NCI-H748 treated with DMSO at 0.1 percent for 48 hours (cell line): ENCODE results near the gene ARAP1.

Source experiments
- DNase-seq: peaks from one replicate; lab custom pipeline; 2025; lab: John Stamatoyannopoulos, UW

Gene ARAP1

DNA sequence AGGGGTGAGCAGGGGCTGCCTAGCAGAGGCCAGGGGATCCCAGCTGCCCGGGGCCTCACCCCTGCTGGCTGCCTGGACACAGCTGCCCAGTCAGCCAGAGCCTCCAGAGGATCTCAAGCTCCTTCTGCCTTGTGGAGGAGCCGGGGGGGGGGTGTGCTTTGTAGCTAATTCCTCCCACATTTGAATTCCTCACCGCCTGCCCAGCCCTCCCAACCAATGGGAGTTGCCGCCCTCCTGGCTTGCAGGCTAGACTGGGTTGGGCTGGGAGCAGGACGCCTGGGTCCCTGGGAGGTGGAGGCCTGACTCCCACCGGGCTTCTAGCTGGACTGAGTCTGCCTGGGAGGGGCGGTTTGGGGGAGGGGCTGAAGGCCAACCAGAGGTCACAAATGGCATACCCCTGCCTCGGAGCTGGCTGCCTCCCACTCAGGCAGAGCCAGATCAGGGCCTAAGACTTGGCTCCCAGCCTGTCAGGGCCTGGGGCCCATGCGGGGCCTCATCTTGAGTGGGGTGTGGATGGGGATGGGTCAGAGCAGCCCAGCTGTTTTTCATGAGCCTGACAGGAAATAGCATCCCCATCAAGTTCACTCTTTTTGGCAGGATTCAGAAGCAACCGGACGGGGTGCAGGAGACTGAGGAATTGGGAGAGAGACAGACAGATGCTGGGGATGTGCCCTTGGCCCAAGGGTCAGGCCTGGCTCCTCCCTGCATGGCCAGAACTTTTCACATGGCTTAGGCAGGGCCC, 48.8 kb downstream of the ARAP1 start:
- no peak for DNase-seq

DNA sequence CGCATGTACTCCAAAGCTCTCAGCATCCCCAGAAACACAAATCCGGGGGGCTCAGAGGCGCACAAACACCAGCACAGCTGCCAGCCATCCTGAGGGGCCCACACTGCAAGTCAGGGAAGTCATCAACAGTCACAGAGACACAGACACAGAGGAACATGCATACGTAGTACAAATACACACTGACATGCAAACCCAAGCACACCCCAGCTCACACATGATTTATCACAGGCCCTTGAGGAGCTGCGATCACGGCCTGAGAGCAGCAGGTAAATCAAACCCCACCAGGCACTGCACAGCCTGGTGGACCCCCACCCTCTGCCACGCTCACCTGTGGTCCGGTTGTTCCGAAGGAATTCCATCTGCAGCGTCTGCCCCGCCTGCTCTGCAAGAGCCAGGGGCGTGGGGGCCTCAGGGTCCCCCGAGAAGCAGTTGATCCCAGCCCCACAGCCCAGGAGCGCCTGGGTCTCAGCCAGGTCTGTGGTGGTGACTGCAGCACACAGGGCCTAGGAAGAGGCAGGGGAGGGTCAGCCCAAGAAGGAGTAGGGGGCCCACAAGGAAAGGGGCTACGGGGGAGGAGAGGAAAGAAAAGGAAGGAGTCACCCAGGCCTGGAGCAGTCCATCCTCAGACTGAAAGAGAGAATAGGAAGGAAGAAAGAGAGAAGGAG, 49.5 kb downstream of the ARAP1 start:
- DNase-seq: no peak

DNA sequence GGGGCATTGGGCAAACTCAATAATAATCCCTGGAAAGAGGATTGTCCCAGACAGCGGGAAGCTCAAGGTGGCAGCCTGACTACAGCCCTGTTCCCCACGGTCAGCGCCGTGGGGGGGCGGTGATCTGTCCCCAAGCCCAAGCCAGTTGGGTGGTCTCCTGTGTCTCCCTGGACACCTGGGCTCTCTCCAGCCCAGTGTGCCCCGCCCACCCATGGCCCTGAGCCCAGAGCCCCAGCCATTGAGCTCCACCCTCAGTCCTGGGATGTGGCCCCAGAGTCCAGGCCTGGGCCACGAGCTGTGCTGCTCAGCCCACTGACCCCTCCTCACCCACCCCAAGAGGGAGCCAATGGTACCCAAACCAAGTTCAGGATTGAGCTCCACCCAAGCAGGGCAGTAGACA, 50.1 kb downstream of the ARAP1 start:
- no peak for DNase-seq

DNA sequence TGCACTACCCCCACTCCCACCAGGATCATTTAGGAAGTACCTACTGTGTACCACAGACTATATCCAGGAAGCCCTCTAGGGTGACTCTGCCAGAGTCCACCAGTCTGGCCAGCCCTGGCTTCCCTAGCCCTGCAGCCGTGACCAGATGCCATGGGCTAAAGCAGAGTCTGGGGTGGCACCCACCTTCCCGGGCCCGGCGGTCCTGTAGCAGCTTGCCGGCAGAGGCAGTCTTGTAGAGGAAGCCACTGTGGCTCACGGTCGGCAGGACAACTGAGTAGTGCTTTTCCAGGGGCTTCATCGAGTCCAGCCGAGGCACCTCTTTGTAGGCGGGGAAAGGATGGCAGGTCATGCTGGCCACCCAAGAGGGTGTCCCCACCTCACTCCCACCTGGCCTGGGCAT, 50.7 kb downstream of the ARAP1 start:
- no peak for DNase-seq

DNA sequence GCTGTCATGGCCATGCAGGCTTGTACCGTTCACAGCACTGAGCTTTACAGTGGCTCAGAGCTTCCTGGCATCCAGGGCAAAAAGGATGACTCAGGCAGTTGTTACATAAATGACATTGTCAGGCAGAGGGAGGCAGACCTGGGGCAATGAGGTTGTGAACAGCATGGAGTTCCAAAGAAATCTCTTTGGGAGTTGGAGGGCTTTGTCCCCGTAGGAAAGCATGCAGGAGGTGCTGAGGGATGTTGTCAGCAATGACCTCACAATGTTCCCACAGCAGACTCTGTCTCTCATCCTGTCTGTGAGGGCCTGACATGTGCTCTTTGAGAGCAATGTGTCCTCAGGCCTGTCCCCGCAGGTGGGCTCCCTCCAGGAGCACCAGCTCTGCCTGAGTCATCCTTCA, 52.1 kb downstream of the ARAP1 start:
- no peak for DNase-seq

DNA sequence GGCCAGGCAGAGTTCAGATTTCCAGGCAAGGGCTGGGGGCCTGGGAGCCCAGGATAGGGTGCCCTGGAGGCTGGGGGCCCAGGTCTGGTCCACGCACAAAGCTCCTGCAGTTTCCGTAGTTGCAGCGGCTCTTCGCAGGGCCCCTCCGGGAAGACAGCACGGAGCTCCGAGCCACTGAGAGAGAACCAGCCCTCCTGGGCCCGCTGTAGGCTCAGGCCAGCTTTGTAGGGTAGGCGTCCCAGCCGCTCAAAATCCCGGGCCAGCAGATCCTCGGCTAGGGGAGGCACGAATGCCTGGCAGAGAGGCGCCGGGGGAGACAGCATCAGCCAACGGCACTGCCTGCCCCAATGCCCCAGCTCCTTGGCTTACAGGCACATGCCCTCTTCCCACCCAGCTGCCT, 54.4 kb downstream of the ARAP1 start:
- no peak for DNase-seq

DNA sequence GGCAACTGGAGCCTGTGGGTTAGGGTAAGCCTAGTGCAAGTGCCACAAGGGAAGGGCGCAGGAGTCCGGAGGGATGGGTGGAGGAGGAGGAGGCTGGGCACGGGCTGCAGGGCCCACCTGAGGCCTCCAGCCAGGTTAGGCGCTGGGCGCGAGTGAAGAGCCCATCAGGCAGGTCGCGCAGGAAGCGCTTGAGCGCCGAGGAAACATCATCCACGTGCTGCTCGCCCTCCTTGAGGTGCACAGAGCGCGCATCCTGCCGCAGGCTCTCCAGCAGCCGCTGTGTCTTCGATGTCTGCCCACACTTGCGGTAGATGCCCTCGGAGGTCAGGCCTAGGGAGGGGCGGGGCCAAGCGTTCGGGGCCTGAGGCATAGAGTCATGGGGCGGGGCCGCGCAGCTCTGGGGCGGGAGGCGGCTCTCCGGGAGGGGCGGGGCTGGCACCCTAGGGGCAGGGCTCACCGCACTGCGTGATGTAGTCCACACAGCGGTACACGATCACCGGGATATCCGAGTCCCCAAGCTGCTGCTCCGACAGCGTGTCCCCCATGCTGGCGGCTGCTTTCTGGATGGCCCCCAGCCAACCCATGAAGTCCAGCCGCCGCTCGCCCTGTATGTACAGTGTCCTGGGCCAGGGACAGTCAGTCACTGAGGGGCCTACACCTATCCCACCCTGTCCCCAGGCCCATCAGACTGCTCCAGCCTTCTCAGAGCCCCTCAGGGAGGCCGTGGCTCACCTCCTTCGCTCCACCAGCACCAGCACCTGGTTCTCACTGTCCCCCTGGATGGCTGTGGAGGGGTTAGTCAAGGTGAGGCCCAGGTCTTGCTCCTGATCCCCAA, 55.1 kb downstream of the ARAP1 start:
- DNase-seq: no peak

DNA sequence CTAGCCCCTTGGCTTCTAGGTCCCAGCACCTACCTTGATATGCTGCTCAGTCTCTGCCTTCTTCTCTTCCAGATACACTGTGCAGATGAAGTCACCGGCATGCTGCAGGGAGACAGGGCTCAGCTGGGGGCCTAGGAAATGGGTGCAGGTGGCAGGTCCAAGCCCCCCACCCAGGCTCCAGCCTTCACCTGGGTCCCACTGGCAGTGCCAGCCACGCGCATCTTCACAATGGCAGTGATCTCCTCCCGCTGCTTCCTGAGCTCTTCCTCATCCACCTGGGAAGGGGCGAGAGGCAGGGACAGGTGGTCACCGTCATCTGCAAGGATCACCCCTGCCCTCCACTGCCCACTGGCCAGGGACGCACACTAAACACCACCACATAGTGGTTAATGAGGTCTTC, 56.9 kb downstream of the ARAP1 start:
- DNase-seq: no peak

DNA sequence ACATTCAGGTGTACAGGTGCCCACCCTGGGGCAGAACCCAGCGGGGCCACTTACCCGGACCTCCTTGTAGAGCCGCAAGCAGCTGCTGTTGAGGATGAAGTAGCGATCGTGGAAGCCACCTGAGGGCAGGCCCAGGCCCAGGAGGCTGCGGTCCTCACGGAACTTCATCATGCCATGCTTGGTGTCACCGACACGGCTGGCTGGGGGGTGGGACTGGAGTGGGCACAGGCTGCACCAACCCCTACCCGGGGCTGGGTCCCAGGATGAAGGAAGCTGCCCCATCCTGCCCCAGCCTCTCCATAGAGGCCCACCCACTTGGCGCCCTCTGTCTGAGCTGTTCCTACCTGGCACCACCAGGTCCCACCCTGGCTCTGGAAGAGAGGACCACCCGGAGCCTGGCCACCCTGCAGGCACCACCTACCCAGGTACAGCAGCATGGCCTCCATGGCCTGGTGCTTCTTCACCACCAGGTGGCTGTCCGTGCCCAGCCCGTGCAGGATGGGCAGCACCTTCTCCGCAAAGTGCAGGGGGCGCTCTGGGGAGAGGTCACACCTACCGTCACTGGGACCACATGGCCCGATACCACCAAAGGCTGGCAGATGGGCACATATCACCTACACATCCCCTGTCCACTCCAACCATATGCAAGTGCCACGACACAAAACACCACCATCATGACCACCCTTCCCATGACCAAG, 58.8 kb downstream of the ARAP1 start:
- DNase-seq: no peak

DNA sequence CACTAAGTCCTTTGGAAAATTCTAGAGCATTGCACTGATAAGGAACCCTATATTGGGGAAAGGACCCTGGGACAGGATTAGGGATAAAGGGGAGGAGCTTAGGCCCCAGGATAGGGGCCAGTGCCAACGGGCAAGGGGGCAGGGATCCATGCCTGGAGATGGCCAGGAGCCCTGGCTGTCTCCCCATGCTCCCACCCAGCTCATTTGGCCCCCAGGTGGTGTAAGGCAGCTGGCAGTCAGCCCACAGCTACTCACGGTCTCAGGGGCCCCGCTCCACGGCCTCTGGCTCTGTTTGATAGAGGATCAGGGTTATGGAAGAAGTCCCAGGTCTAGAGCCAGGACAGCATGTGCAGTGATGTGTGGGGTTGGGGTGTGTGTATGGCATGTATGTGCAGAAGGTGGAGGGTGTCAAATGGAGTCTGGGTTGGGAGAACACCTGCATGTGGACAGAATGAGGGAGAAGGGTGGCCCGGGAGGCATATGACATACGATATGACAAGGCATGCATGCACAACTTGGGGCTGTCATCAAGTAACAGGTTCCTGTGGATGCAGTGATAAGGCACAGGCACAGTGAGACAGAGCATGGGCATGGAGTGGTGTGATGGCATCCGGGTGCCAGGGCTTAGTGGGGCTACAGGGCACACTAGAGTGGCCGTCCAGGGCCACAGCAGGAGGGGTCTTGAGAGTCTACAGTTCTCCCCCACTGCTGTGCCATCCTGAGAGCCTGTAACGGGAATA, 59.5 kb downstream of the ARAP1 start:
- DNase-seq: no peak

DNA sequence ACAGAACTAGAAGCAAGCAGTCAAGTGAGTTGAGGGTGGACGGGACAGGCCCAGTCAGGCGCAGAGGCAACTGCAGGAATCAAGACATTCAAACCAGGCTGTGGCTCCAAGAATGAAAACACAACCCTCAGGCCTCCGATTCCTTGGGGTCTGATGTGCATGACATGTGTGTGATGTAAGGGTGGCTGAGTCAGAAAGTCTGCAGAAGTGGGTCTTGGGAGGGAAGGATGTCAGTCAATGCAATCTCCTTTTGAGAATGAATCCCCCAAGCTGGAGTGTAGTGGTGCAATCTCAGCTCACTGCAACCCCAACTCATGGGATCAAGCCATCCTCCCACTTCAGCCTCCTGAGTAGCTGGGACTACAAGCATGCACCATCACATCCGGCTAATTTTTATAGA, 62.0 kb downstream of the ARAP1 start:
- no peak for DNase-seq

DNA sequence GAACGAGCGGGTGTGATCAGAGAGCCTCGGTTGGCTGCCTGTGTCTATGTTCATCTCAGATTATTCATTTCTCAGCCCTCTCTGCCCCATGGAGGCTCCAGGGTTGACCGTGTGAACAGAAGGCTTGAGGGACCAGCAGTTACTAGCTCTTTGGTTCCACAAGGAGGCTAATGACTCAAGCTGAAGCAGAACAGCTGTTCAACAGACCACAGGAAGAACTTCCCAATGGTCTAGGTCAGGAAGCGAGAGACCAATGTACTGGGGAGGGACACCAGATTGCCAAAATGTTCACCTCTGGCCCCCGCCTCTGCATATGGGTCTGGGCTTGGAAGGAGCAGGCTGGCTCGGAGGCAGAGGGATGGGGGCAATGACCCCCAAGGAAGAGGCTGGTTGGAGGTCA, 63.3 kb downstream of the ARAP1 start:
- DNase-seq: no peak

DNA sequence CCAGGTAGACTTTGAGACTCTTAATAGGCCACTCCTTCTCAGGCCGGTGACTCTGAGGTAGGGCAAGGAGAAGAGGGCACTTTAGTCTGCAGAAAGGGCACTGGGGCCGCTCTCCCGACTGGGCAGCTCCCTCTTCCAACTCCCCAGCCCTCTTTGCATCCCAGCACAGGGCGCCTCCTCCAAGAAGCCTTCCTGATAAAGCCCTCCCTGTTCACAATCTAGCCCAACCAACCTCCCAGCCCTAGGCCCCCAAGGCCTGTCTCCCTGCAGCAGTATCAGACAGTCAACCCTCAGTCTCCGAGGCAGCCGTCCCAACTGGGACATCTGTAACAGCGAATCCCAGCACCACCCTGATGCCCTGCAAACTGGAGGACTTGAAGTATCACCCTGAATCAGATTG, 63.7 kb downstream of the ARAP1 start:
- no peak for DNase-seq

DNA sequence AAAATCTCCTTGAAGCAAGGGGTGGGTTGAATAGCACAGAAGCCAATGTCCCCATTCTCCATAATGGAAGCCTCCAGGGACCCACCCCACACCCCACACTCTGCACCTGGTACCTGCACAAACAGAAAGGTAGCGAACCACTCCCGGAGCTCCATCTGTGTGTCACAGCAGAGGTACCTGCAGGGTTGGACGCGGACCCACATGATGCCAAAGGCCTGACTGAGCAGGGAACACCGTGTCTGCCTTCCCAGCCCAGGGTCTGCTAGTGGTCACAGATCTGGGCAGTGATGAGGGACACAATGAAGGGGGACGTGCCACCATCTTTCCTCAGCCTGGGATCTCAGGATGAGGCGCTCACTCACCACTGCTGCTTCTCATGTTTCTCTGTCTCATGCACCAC, 64.9 kb downstream of the ARAP1 start:
- no peak for DNase-seq

DNA sequence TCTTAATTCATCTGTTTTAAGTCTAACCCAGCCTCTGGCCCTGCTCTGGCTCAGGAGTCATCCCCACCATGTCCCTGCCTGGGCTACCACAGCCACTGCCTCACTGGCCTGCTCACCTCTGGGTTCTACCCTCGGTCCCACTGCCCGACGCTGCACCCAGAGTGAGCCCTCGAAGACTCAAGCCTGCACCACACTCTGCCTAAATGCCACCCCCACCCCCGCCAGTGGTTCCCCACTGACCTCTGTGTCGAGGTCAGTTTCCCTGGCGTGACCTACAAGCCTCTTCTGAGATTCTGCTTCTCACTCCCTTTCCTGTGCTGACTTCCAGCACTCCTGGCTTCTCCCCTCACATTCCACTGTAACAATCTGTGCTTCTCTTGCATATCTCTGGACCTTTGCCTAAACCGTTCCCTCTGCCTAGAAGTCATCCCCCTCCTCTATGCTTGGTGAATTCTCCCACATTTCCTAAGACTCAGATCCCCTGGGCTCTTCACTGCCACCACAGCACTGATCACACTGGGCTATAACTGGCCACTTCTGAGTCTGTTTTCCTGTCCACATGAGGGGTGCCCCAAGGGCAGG, 65.5 kb downstream of the ARAP1 start:
- DNase-seq: no peak

DNA sequence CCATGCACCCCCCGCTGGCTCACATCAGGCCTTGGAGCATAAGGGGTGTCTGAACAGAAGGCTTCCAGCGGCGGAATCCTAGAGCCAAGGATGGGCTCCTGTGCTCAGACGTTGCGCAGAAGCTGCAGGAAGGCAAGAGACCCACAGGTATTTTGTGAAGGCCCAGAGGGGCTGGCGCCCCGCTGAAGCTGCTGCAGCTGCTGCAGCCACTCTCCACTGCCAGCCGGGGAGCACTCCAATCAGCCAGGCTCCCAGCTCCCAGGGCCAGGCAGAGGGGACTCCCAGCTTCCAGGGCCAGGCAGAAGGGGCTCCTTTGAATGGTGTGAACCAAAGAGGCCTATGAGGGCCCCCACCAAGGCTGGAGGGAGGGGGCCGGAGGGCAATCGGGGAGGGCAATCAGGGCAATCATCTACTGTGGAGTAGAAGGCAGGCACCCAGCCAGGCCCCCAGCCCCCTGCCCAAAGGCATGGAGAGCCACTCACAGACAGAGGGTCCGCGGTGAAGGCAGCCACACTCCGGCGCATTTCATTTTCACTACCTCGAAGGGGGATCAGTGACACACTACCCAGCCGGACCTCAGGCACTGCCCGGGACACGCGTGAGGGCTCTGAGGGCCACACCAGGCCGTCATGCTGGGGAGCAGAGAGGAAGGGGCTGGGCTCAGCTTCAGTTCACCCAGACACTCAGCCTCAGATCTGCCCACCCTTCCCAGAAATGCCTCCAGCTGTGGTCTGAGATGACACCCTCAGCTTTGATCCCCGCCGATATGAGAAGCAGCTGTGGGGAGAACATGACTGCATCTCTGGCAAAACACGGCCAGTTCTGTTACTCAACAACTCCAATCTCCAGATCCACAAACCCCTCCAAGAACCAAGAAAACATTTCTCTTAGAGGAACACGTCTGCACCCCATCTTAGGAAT, 66.4 kb downstream of the ARAP1 start:
- no peak for DNase-seq

DNA sequence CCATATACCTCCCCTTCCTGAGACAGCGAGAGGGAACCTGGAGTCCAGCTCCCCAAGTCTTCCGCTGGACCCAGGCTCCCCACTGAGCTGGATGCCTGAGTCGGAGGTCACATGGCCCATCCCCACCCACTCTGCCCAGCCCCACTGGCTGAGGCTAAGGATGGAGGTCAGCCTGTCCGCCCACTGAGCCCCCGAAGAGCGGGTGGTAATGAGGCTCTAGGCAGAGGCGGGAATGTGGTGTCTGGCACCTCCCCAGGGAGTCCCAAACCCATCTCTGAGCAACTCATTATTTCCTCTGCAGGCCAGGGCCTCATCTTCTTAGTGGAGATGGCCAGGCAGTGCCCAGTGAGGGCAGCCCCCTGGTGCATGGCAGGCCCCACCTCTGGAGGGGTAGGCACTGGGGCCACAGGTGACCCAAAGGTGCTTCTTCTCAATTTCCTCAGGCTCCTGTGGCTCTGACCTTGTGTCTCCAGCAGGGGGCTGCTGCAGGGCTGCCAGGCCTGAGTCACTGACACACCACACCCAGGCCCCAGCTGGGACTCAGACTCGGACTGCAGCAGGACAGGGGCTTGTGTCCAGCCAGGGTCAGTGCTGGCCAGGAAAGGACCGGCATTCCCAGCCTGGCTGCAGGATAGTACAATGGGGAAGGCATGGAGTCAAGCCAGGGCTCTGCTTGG, 67.8 kb downstream of the ARAP1 start:
- DNase-seq: no peak

DNA sequence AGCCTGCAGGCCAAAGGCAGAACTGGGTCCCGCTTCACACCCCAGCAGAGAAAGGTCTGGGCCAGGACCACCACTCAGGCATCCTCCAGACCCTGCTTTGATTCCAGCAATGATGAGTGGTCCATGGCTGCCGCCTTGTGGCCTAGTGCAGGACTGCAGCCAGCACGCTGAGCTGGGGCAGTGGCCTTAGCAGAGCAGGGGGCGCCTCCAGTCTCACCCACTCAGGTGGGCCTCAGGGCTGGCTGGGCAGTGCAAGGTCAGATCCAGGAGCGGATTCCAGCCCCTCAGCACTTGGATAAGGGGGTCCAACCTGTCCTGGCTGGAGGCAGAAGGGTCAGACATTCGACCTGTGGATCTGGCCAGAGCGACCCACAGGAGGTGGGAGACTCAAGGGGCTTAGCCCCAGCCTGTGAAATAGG, 68.4 kb downstream of the ARAP1 start:
- DNase-seq: no peak

DNA sequence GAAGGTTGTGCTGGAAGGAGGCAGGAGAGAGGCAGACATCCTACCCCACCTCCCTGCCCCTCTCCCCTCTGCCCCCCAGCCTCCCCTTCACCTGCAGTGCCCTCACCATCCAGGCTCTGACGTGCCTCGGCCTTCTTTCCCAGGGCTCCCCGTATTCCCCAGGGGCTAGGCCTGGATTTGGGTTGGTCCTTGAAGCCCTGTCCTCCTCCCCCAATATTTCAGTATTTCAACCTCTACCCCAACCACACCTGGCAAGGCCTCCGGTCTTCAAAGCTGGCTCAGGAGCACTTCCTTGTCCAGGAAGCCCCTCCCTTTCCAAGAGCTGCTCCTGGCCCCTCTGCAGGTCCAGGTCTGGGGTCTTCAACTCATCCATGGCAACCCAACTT, 69.4 kb downstream of the ARAP1 start:
- no peak for DNase-seq
